PFSK-1 (cell line): Measurements from ENCODE around the gene AKT2.

Source experiments
- FOXP2 ChIP-seq: optimal IDR thresholded peaks from 2 replicates; pipeline ENCODE3; 2011; ENCODE audit warnings: borderline replicate concordance, control low read depth, inconsistent platforms; ENCODE audit not compliant: insufficient read depth; ENCODE audit errors: extremely low read length, extremely low read depth
- POLR2AphosphoS5 ChIP-seq: IDR thresholded peaks from 2 replicates; pipeline ENCODE4 v1.6.1; 2012; ENCODE audit warnings: low read depth, mild to moderate bottlenecking, control low read depth, low read length, moderate library complexity
- REST ChIP-seq, 2 experiments: IDR thresholded peaks; 2 replicates each; pipeline versions ENCODE4 v1.6.1 to v1.8.0; 2011 to 2012; ENCODE audit warnings: low read depth in 2 of 2, low read length in 2 of 2, control low read depth in 1 of 2, inconsistent platforms in 1 of 2, mild to moderate bottlenecking in 1 of 2, moderate library complexity in 1 of 2; ENCODE audit not compliant: insufficient read depth in 1 of 2
- SIN3A ChIP-seq: IDR thresholded peaks from 2 replicates; pipeline ENCODE4 v1.6.1; 2012; ENCODE audit warnings: mild to moderate bottlenecking, low read length, moderate library complexity, borderline replicate concordance; ENCODE audit not compliant: insufficient read depth
- TAF1 ChIP-seq: IDR thresholded peaks from 2 replicates; pipeline ENCODE4 v1.6.1; 2012; ENCODE audit warnings: low read length, control low read depth, borderline replicate concordance; ENCODE audit not compliant: insufficient read depth

GRCh38 chr19:40265055-40265762 is 19.9 kb downstream of the AKT2 start:
- TF ChIP-seq SIN3A (no peak), TAF1 (no peak), POLR2AphosphoS5 (no peak), REST (IDR thresholded peaks at IDR 0.05; ENCODE audit: insufficient read depth in 1 of 2, low read depth in 2 of 2, low read length in 2 of 2) (no peak), FOXP2 (no peak)
